Stimulated activated naive CD4-positive, alpha-beta T cell treated with Interleukin-2 at 50 U/mL for 16 hours (primary cell): ENCODE results near the gene CHCHD4.

ENCODE experiments used
- DNase-seq: peaks from one replicate; lab custom pipeline; 2025; lab: John Stamatoyannopoulos, UW

Gene CHCHD4

DNA sequence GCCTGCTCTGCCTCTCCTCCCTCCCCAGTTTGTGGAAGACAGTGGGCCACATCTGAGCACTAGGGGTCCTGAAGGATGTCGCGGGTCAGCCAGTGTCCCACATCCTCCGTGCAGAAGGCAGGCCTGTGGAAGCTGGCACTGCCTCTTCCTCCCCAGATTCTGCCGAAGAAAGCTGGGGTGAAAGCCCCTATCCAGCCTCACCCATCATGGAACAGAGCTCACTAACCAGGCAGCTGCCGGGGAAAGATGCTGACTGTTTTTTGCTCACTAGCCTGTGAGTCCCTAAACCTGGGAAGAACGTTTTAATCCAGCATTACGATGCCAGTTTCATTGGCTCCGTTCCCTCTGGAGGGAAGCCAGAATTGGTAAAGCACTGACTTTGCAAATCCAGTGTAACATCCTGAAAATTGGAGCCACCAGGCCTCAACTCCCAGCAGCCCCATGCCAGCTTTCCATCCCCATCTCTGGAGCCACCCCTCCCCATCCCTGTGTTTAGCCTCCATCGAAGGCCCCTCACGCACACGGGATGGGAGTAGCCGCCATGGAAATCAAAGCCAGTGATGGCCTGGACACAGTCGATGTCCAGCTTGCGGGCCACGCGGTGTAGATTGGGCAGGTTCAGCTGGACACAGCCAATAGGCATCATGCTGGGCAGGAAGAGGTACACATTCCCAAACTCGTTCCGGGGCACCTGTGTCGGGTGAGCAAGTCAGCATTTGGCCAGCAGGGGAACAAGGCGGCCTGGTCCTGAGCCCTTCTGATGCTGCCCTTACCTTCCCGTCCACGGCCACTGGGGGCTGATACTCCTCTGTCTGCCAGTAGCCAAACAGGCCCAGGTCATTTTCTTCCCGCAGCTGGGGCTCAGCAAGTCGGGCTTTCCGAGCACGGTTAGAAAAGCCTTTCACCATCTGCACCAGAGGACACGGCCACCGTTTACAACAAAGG lies 23.6 kb upstream of the CHCHD4 start:
- DNase-seq, result no peak

GRCh38 chr3:14147617-14148016 lies 22.9 kb upstream of the CHCHD4 start:
- no peak for DNase-seq

GRCh38 chr3:14147066-14147435 lies 22.4 kb upstream of the CHCHD4 start:
- no peak for DNase-seq

GRCh38 chr3:14146381-14147065 lies 21.9 kb upstream of the CHCHD4 start:
- DNase-seq, result no peak

- no peak for DNase-seq
Observed at GRCh38 chr3:14145670-14146380, 21.2 kb upstream of the CHCHD4 start.

DNA sequence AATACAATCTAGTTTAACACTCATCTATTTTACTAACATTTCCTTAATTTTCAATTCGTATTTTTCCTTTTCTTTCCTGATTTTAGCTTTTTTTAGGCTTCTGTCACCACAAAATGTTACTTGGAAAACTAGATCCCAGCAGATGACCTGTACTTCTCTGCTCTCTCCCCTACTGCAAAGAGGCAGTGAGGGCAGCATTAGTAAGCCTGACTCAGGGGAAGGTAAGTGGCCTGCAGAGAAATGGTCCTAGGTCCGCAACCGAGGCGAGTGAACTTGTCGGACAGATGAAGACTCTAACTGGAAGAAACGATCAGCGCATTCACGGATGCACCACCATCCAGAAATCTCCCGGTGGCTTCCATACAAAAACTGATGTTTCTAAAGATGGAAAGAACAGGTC lies 20.6 kb upstream of the CHCHD4 start:
- DNase-seq, result no peak

GRCh38 chr3:14144423-14145075 lies 19.9 kb upstream of the CHCHD4 start:
- peak; percentile 50 for DNase-seq

GRCh38 chr3:14143271-14144225 lies 18.9 kb upstream of the CHCHD4 start:
- no peak for DNase-seq

- peak; percentile 53 for DNase-seq
Observed at GRCh38 chr3:14142567-14143270, 18.0 kb upstream of the CHCHD4 start.

GRCh38 chr3:14141602-14142341 lies 17.1 kb upstream of the CHCHD4 start:
- no peak for DNase-seq

DNA sequence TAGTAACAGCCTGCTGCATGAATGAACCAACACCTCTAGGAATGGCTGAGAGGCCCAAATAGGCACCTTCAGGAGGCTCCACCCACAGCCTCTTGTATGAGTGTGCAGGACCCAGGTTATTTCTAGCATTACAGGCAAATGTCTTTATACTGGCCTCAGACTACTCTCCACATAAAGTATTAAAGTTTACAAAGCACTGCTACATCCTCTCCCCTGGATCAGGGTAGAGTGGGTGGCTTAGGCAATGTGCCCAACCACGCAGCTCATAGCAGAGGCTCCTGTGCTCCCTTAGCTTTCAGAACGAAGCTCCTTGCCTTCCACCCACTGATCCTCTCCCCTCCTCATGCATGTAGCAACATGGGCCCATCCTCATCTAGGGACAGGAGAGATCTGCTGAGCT lies 16.5 kb upstream of the CHCHD4 start:
- no peak for DNase-seq

DNA sequence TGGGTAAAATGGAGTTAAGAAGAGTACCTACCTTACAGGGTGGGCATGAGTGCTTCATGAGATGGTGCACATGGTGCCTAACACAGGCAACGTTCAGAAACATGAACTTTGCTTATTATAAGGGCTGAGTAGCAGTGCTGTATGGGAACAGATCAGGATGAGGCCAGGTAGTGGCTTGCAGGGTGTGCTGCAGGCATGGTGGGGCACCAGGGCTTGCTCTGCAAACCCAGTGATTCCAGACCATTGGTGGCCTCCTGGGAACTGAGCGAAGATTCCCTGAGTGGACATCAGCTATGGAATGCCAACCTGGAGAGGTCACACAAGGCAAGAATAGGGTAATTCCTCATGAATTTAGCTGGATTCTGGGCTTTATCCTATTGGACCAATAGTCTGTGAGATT lies 16.0 kb upstream of the CHCHD4 start:
- DNase-seq, result no peak

GRCh38 chr3:14139771-14140170 lies 15.1 kb upstream of the CHCHD4 start:
- no peak for DNase-seq

- no peak for DNase-seq
Observed at GRCh38 chr3:14138878-14139655, 14.4 kb upstream of the CHCHD4 start.

DNA sequence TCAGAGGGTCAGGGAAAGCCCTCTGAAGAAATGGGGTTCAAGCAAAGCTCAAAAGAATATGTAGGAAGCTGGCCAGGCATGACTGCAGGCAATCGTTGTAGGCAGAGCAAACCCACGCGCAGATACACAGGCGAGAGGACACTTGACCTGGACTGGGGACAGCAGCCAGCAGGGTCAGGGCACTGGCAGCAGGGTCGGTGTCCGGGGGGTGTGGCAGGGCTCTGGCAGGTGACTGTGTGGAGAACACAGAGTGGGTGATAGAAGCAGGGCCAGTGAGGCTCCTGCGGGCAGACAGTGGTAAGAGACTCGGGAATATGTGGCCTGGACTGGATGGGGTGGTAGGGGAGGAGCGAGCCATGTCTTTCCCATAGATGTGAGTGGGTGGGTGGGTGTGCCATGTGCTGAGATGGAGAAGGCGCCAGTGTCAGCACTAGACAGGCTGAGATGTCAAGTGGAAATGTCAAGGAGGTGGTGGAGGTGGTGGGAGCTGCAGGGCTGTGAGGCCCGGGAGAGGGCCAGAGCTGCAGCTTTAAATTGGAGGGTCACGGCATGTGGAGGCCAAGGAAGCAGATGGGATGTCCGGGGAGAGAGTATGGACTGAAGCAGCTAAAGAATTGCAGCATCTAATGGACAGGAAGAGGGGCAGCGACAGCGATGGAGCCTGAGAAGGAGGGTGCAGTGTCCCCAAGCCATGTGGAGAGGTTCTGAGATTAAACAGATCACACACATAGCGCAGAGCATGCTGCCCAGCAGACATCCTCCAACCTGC lies 13.6 kb upstream of the CHCHD4 start:
- DNase-seq, result no peak

DNA sequence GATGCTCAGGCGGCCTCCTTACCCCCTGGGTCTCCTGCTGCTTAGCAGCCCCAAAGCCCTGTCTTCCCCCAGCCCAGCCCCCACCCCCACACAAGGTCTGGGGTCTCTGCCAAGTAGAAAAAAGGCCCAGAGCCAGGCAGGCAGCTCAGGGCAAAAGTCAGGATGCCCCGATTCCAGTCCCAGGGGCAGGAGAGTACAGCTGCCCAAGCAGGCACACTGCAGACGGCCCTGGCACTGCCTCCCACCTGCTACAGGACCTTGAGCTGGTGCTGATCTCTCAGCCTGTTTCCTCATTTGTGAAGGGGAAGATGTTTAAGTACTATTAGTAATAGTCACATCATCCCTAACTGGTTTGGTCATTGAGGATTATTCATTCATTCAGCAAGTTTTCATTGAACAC lies 12.8 kb upstream of the CHCHD4 start:
- no peak for DNase-seq

DNA sequence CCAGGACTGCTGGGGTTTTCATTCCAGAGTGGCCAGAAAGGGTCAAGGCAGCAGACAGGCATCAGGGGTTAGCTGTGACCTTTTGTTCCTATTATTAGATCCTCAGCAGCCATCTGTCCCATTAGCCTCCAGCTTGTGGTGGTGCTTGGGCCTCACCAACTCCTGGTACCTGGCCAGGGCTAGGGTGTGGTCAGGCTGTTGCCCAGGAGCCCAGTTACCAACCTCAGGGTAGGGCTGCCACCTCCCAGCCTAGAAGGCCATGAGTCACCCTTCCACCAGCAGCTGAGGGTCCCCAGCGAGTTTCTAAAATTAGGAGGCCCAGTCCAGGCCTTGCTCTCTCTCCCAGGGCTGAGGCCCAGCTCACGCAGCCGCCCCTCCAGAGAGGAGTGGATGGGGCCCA lies 12.3 kb upstream of the CHCHD4 start:
- no peak for DNase-seq

DNA sequence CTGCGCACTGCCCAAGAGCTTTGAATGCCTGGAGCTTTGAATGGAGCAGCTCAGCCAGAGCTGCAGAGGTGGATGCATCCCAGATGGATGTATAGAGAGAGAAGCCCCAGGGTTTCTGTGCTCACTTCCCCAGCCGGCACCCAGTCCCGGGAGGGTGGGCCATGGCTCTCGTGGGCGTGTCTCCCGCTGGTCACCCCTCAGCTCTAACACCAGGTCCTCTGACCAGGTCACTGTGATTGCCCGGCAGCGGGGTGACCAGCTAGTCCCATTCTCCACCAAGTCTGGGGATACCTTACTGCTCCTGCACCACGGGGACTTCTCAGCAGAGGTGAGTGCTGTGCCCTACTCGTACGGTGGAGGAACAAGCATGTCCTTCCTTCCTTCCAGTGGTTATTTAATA lies 10.9 kb upstream of the CHCHD4 start:
- DNase-seq, result no peak
